ENCODE measurements around the gene CEP85L.

CEP85L gene

GRCh38 chr6:118514689-118515088, 136.7 kb downstream of the CEP85L start:
- in situ Hi-C loops (cut with MboI; ENCODE audit: low pct_unique_long_range_greater_than_20kb, low sequenced_read_pairs, unreplicated experiment), result no loop called here
- no peak for DNase-seq (ENCODE audit: low spot score)
- no peak for TF ChIP-seq CTCF (IDR thresholded peaks at IDR 0.05; ENCODE audit: extremely low read depth, insufficient read depth, missing control alignments)

- TF ChIP-seq CTCF (IDR thresholded peaks at IDR 0.05; ENCODE audit: extremely low read depth, insufficient read depth, missing control alignments), result no peak
- DNase-seq (ENCODE audit: low spot score), result no peak
Measured at GRCh38 chr6:118511930-118512715, 139.3 kb downstream of the CEP85L start.

GRCh38 chr6:118509009-118509617, 142.3 kb downstream of the CEP85L start:
- no peak for DNase-seq (ENCODE audit: low spot score)
- in situ Hi-C loops (cut with MboI; ENCODE audit: low pct_unique_long_range_greater_than_20kb, low sequenced_read_pairs, unreplicated experiment), result no loop called here
- peak; percentile 61 for TF ChIP-seq CTCF (IDR thresholded peaks at IDR 0.05; ENCODE audit: extremely low read depth, insufficient read depth, missing control alignments)

More at GRCh38 chr6:118511930-118512715, 139.3 kb downstream of the CEP85L start:
- in situ Hi-C loops (cut with MboI; ENCODE audit: low pct_unique_long_range_greater_than_20kb, low sequenced_read_pairs, unreplicated experiment), result no loop called here

- TF ChIP-seq CTCF (IDR thresholded peaks at IDR 0.05; ENCODE audit: extremely low read depth, insufficient read depth, missing control alignments), result no peak
- no peak for DNase-seq (ENCODE audit: low spot score)
- in situ Hi-C loops (cut with MboI; ENCODE audit: low pct_unique_long_range_greater_than_20kb, low sequenced_read_pairs, unreplicated experiment), result no loop called here
Measured at GRCh38 chr6:118507636-118508035, 143.8 kb downstream of the CEP85L start.

GRCh38 chr6:118506071-118506638, 145.2 kb downstream of the CEP85L start:
- TF ChIP-seq CTCF (IDR thresholded peaks at IDR 0.05; ENCODE audit: extremely low read depth, insufficient read depth, missing control alignments), result no peak
- in situ Hi-C loops (cut with MboI; ENCODE audit: low pct_unique_long_range_greater_than_20kb, low sequenced_read_pairs, unreplicated experiment), result no loop called here
- DNase-seq (ENCODE audit: low spot score), result no peak

GRCh38 chr6:118505656-118506055, 145.7 kb downstream of the CEP85L start:
- no peak for DNase-seq (ENCODE audit: low spot score)
- in situ Hi-C loops (cut with MboI; ENCODE audit: low pct_unique_long_range_greater_than_20kb, low sequenced_read_pairs, unreplicated experiment), result no loop called here
- TF ChIP-seq CTCF (IDR thresholded peaks at IDR 0.05; ENCODE audit: extremely low read depth, insufficient read depth, missing control alignments), result no peak

Measured in GM13977 (cell line).